ENCODE measurements around the gene IL5RA.

- TF ChIP-seq CTCF (IDR thresholded peaks at IDR 0.05) = no peak
- TF ChIP-seq REST (IDR thresholded peaks at IDR 0.05; ENCODE audit: insufficient read depth in 1 of 2, low read depth in 2 of 2, low read length in 1 of 2) = no peak
- TF ChIP-seq SIN3A (IDR thresholded peaks at IDR 0.05; ENCODE audit: borderline replicate concordance, insufficient read depth, low read depth, low read length) = no peak
- TF ChIP-seq POLR2AphosphoS5 (IDR thresholded peaks at IDR 0.05; ENCODE audit: low read depth, low read length) = no peak
Measured at GRCh38 chr3:3023111-3023745, 86.9 kb downstream of the IL5RA start.

Data from Panc1 (cell line).